ENCODE measurements around the gene IQCH.

GRCh38 chr15:67411486-67411885 is 156.9 kb downstream of the IQCH start:
- TF ChIP-seq ELK1 (IDR thresholded peaks at IDR 0.05; ENCODE audit: borderline replicate concordance, low read depth, low read length) (no peak), POLR2A (IDR thresholded peaks at IDR 0.05; ENCODE audit: low read depth, low read length) (no peak), CTCF (conservative IDR thresholded peaks at IDR 0.05; ENCODE audit: low read depth, low read length) (no peak), SMC3 (IDR thresholded peaks at IDR 0.05; ENCODE audit: low read depth, low read length) (no peak)
